IPS DF 6.9 (cell line): ENCODE measurements around the gene ACTL7B.

Experiments used
- DNase-seq: peaks from one replicate; pipeline ENCODE4 v3.0.0-alpha.2; 2013; ENCODE audit warnings: low read depth, low spot score
- H3K27ac ChIP-seq: one replicate; pipeline ENCODE4 v1.5.1; 2013; ENCODE audit warnings: low read length, control low read depth
- H3K27me3 ChIP-seq: 2 replicates; pipeline ENCODE4 v1.6.1; 2013; ENCODE audit warnings: mild to moderate bottlenecking, low read length; ENCODE audit not compliant: control insufficient read depth, insufficient read depth
- H3K36me3 ChIP-seq: 2 replicates; pipeline ENCODE4 v1.6.1; 2013; ENCODE audit warnings: low read length; ENCODE audit not compliant: control insufficient read depth, insufficient read depth
- H3K4me1 ChIP-seq: 2 replicates; pipeline ENCODE4 v1.6.1; 2013; ENCODE audit warnings: low read length; ENCODE audit not compliant: control insufficient read depth, insufficient read depth
- H3K4me3 ChIP-seq: 2 replicates; pipeline ENCODE4 v1.5.1; 2013; ENCODE audit warnings: mild to moderate bottlenecking, low read length
- H3K9me3 ChIP-seq: 2 replicates; pipeline ENCODE4 v1.6.1; 2013; ENCODE audit warnings: low read length, inconsistent platforms; ENCODE audit not compliant: control insufficient read depth, insufficient read depth
- WGBS: extraction: QIAGEN DNeasy Blood & Tissue Kit; methylation state at CpG from one replicate; pipeline ENCODE4 v1.1.7; 2013; ENCODE audit warnings: mixed read lengths, missing lambda C conversion rate; ENCODE audit not compliant: insufficient read length, insufficient coverage; 5-methylcytosine and 5-hydroxymethylcytosine counted together

Gene ACTL7B

DNA sequence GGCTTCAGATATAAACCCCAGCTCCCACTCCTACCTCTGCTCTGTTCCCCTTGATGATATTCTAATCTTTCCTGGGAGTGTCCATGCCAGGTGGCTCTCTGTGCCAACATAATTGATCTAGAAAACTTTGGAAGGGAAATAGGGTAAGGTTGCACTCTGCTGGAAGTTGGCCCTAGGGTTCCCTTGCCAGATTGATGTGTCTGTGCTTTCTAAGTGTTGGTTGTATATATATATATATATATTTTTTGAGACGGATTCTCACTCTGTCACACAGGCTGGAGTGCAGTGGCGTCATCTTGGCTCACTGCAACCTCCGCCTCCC lies 23.6 kb downstream of the ACTL7B start:
- no CpG with 5 or more reads among the region's 3 CpGs for WGBS
- no peaks in the 10 kb centered on the region for H3K36me3 ChIP-seq
- DNase-seq: no peak
- H3K27me3 ChIP-seq: no peaks in the 10 kb centered on the region
- H3K27ac ChIP-seq: no peak overlapping the region
- H3K4me3 ChIP-seq: no peak overlapping the region
- H3K4me1 ChIP-seq: peaks cover 2% of the 10 kb centered on the region
- H3K9me3 ChIP-seq: no peaks in the 10 kb centered on the region

DNA sequence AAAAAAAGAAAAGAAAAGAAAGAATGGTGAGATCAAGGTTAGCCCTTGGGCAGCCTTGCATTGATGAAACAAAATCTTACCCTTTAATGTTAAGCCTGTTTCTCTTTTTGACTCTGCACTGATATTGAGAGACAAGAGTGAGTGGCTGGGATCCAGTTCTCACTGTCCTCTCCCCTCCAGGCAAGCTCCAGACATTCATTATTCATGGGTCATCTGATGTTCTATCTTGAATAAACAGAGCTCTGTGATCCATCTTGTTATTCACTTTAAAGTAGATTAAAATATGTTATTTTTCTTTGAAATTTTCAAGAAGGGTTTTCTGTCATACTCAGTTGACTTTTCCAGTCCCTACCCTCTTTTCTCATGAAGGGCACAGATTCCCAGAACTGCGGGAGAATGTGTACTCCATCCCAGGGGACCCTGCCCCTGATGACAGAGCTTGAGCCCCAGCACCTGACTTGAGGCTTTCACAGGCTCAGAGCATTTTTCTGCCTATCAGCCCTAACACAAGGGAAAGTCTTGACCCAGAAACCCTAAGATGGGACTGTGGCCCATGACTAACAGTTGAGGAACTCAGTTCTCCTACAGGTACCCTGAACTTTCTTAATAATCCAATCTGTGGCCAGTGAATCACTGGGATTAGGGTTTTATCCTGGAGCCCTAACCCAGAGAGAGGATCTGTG lies 24.1 kb downstream of the ACTL7B start:
- no CpG with 5 or more reads among the region's 1 CpG for WGBS
- no peak overlapping the region for H3K27ac ChIP-seq
- no peaks in the 10 kb centered on the region for H3K27me3 ChIP-seq

DNA sequence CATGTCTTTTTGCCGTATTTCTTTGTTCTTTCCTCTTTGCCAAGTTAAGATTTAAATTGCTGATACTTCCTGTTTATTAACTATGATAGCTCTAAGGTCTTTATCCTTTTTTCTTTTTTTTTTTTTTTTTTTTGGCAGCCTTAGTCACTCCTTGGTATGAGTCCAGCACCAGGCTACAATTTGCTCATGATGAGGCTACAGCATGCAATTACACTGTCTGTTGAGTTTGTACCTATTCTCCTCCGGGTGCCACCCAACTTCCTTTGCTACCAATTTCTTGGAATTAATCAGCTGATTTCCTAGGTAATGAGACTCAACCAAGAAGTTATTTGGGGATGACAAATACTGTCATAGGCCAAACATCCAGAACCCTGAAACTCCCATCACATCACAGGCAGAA lies 25.5 kb downstream of the ACTL7B start:
- WGBS: no CpG with 5 or more reads among the region's 2 CpGs
- Histone ChIP-seq H3K9me3 (no peaks in the 10 kb centered on the region), H3K4me3 (no peak overlapping the region), H3K27ac (no peak overlapping the region), H3K36me3 (no peaks in the 10 kb centered on the region), H3K27me3 (no peaks in the 10 kb centered on the region), H3K4me1 (no peaks in the 10 kb centered on the region)
- no peak for DNase-seq

More for the DNA sequence above, 24.1 kb downstream of the ACTL7B start:
- no peak for DNase-seq
- H3K4me1 ChIP-seq: peaks cover 2% of the 10 kb centered on the region
- H3K36me3 ChIP-seq: no peaks in the 10 kb centered on the region
- H3K9me3 ChIP-seq: no peaks in the 10 kb centered on the region
- H3K4me3 ChIP-seq: no peak overlapping the region

DNA sequence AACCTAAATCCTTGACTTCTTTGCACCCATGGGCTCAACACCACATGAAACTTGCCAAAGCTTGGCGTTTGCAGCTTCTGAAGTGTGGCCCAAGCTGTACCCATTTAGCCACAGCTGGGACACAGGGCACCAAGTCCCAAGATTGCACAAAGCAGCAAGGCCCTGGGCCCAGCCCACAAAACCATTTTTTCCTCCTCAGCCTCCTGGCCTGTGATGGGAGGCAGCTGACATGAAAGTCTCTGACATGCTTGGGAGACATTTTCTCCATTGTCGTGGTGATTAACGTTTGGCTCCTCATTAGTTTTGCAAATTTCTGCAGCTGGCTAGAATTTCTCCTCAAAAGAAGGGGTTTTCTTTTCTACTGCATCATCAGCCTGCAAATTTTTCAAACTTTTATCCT lies 32.0 kb downstream of the ACTL7B start:
- no CpG with 5 or more reads among the region's 3 CpGs for WGBS

DNA sequence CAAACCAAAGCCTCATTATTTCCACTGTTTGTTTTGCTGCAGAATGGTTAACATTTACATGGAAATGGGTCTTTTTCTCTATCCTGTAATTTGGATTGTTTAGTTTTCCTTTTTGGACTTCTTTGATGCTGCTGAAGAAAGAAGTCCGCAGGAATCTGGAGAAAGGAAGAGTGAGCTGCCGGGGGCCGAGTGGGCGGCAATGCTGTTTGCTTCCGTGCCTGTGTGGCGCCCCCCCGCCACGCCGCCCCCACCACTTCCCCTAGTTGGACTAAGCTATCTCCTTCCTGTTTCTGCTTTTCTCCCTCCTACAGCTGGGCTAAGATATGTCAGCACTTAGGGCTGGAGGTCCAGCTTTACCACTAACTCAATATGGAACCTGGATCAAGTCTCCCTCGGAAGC lies 39.7 kb downstream of the ACTL7B start:
- no CpG with 5 or more reads among the region's 10 CpGs for WGBS
- no peaks in the 10 kb centered on the region for H3K9me3 ChIP-seq

More for the DNA sequence above, 32.0 kb downstream of the ACTL7B start:
- Histone ChIP-seq H3K27ac (no peak overlapping the region), H3K4me1 (no peaks in the 10 kb centered on the region), H3K9me3 (peaks cover 3% of the 10 kb centered on the region; the same call in 1 of the 2 replicates), H3K27me3 (peaks cover 1% of the 10 kb centered on the region; the same call in 1 of the 2 replicates), H3K4me3 (no peak overlapping the region), H3K36me3 (no peaks in the 10 kb centered on the region)
- DNase-seq: no peak

DNA sequence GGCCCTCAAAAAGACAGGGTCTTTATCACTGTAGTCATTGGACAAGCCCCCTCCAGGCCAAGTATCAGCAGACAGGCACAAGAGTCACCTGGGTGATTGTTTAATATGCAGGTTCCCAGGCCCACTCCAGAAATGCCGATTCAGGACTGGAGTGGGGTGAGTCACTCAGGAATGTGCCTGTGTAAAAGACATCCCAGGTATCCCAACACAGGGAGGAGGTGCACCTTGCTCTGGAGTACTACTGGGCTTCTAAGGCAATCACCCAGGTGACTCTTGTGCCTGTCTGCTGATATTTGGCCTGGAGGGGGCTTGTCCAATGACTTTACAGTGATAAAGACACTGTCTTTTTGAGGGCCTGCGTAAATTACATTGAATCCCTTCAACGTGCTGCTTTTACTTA lies 40.6 kb downstream of the ACTL7B start:
- Histone ChIP-seq H3K27me3 (no peaks in the 10 kb centered on the region), H3K36me3 (no peaks in the 10 kb centered on the region), H3K9me3 (no peaks in the 10 kb centered on the region), H3K27ac (no peak overlapping the region), H3K4me3 (no peak overlapping the region), H3K4me1 (no peaks in the 10 kb centered on the region)
- no CpG with 5 or more reads among the region's 3 CpGs for WGBS
- DNase-seq: no peak

More for the DNA sequence above, 39.7 kb downstream of the ACTL7B start:
- no peaks in the 10 kb centered on the region for H3K27me3 ChIP-seq
- no peaks in the 10 kb centered on the region for H3K36me3 ChIP-seq
- no peak for DNase-seq
- no peaks in the 10 kb centered on the region for H3K4me1 ChIP-seq
- no peak overlapping the region for H3K27ac ChIP-seq
- H3K4me3 ChIP-seq: no peak overlapping the region

DNA sequence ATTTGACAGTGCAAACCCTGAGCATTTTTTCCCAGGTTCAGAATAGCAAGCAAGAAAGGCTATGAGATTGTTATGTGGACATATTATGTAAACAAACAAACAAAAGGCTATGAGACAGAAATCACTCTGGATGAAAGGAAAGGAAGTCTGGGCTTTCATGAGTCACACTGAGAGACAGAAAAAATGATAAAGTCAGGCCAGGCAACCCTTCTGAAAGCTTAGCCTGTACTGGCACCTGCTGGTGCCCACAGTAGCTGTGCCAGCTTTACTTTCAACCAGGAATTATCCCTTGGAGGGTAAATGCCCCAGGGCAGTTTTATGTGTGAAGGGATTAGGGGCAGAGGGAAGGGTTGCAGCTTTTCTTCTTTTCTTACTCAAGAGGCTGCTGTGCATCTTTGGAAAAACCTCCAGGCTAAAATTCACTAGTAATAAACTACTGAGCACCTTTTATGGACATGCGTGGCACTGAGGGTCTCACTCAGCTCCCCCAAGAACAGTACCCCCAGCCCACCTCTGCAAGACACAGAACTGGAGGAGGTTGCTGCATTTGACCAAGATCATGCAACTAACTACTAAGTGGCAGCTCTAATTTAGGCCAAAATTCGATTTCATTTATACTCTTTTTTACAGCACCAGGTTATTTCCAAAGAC lies 41.7 kb downstream of the ACTL7B start:
- DNase-seq: no peak
- no peaks in the 10 kb centered on the region for H3K27me3 ChIP-seq
- no peak overlapping the region for H3K4me3 ChIP-seq
- H3K36me3 ChIP-seq: no peaks in the 10 kb centered on the region
- no peaks in the 10 kb centered on the region for H3K4me1 ChIP-seq
- H3K27ac ChIP-seq: no peak overlapping the region
- no peaks in the 10 kb centered on the region for H3K9me3 ChIP-seq
- no CpG with 5 or more reads among the region's 2 CpGs for WGBS

DNA sequence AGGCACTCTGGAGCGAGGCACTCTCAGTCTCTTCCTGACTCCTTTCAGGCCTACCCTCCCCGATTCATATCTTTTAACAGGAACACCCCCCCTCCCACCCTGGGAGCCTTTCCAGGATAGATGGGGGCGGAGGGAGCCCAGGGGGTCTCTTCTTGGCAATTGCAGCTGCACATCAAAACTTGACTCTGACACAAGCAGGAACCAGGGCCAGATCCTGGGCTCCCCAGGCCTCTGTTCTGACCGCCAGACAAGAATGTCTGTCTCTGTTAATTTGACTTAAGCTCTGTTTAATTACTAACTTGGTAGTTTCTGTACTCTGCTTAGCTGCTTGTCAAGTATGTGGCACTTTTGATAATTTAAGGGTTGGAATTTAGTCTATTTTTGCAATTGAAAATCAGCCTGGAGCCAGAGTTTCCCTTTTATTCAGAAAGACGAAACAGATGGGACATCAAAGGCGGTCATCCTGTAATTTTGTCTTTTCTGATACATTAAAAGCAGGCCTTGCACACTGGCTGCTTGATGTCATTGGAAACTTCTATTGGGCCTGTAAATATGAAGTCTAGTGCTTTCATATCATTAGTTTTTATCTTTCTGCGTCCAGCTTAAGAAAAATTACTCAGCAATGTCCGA lies 43.3 kb downstream of the ACTL7B start:
- Histone ChIP-seq H3K9me3 (no peaks in the 10 kb centered on the region), H3K36me3 (no peaks in the 10 kb centered on the region), H3K27me3 (no peaks in the 10 kb centered on the region), H3K4me1 (no peaks in the 10 kb centered on the region), H3K27ac (no peak overlapping the region), H3K4me3 (no peak overlapping the region)
- no peak for DNase-seq
- no CpG with 5 or more reads among the region's 8 CpGs for WGBS

DNA sequence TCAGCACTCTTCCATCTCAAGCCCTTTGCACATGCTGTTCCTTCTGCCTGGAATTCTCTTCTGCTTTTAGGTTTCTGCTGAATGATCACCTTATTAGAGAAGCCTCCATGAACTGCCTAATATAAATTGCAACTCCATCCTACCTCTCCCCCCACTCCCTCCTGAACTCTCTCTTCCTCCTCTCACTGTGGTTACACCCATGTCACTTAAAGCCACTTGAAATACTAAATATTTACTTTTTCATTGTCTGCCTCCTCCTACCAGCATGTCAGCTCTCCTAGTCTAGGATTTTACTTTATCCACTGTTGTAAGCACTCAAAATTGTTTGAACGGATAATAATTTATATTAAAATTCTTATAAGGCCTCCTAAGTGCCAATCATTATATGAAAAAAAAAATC lies 43.8 kb downstream of the ACTL7B start:
- no peaks in the 10 kb centered on the region for H3K4me1 ChIP-seq
- DNase-seq: no peak

DNA sequence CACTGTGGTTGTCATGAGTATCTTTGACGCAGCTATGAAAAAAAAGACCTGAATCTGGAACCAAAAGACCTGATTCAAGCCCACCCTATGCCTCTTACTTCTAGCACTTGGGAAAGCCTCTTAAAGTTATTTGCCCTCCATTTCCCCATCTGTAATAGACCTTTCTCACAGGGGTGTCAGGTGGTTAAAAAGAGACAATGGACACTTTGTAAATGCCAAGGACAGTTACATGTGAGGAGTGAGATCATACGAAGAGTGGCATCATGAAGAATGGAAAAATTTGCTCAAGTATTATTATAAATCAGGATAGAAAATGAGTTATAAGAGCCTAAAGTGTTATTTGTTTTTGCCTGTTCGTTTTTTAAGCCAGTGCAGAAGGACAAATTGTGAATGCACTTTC lies 46.5 kb downstream of the ACTL7B start:
- DNase-seq: no peak
- no peak overlapping the region for H3K27ac ChIP-seq
- no peaks in the 10 kb centered on the region for H3K4me1 ChIP-seq
- no CpG with 5 or more reads among the region's 3 CpGs for WGBS
- no peaks in the 10 kb centered on the region for H3K27me3 ChIP-seq
- no peaks in the 10 kb centered on the region for H3K36me3 ChIP-seq
- H3K4me3 ChIP-seq: no peak overlapping the region
- H3K9me3 ChIP-seq: no peaks in the 10 kb centered on the region

More for the DNA sequence above, 43.8 kb downstream of the ACTL7B start:
- WGBS: no CpG with 5 or more reads among the region's 1 CpG
- H3K4me3 ChIP-seq: no peak overlapping the region
- H3K27ac ChIP-seq: no peak overlapping the region
- no peaks in the 10 kb centered on the region for H3K27me3 ChIP-seq
- H3K9me3 ChIP-seq: no peaks in the 10 kb centered on the region
- no peaks in the 10 kb centered on the region for H3K36me3 ChIP-seq
